Measurements from ENCODE around the gene TREML1. TPM values are rescaled to one million over a fixed set of nuclear protein-coding genes. Genes with fewer than 3 reads are reported as not detected.

The TREML1 gene
- total and polyA plus RNA-seq, 4 donors, result 0.08 to 4.5 (median 0.12) TPM; not detected in 1

DNA sequence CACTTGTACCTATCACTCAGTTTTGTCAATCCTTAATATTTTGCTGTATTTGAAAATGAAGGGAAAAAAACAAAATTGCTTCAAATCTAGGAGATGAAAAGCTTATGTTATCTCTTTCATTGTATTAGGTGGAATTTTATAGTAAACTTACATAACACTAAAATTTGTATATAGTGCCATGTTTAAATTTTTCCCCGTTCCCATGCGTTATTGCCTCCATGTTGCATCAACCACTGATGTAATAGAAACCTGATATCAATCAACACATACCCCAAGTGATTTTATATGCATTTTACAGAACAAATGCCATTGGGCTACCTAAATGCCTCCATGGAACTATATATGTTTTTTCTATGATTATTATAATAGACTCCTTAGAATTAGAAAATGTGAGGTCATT lies 23.5 kb upstream of the TREML1 start (continued):
- TF ChIP-seq, protein P1, sequence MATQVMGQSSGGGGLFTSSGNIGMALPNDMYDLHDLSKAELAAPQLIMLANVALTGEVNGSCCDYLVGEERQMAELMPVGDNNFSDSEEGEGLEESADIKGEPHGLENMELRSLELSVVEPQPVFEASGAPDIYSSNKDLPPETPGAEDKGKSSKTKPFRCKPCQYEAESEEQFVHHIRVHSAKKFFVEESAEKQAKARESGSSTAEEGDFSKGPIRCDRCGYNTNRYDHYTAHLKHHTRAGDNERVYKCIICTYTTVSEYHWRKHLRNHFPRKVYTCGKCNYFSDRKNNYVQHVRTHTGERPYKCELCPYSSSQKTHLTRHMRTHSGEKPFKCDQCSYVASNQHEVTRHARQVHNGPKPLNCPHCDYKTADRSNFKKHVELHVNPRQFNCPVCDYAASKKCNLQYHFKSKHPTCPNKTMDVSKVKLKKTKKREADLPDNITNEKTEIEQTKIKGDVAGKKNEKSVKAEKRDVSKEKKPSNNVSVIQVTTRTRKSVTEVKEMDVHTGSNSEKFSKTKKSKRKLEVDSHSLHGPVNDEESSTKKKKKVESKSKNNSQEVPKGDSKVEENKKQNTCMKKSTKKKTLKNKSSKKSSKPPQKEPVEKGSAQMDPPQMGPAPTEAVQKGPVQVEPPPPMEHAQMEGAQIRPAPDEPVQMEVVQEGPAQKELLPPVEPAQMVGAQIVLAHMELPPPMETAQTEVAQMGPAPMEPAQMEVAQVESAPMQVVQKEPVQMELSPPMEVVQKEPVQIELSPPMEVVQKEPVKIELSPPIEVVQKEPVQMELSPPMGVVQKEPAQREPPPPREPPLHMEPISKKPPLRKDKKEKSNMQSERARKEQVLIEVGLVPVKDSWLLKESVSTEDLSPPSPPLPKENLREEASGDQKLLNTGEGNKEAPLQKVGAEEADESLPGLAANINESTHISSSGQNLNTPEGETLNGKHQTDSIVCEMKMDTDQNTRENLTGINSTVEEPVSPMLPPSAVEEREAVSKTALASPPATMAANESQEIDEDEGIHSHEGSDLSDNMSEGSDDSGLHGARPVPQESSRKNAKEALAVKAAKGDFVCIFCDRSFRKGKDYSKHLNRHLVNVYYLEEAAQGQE (IDR thresholded peaks at IDR 0.05), result no peak

DNA sequence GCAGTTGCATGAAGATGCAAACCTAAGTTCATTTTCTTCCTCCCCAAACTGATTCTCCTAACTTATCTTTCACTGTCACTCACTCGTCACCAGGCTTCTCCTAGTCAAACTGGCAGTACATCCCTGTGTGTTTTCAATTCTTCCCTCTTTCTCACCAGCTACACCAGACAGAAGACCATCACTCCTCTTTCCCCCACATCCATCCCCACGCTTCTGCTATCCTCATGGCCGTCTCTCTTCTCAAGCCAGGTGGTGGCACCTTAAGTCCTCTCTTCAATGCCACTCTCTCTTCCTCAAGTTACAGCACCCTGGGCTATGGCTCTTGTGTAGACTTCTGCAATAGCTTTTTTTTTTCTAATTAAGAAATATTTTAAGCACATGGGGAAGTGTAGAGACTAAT lies 23.1 kb upstream of the TREML1 start:
- H3K9ac ChIP-seq (ENCODE audit: low read depth in 1 of 2, low read length in 2 of 2), result no peak overlapping the region

DNA sequence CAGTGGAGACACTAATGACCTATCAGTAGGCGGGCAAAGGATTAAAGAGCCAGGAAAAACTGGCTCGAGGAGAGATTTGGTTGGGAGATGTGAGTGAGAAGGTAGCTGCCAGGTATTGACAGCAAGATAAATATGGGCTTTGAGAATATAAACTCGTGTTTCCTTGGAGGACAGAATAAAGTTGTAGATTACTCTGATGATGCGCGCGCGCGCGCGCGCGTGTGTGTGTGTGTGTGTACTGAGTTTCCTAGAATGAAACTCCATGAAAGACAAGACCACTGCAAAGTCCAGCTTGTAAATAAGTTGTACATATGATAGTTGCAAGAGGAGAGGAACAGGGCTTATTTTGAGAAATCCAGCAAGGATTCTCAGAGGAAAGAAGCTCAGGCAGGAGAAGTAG lies 22.0 kb upstream of the TREML1 start:
- no peaks in the 10 kb centered on the region for H3K27me3 ChIP-seq (ENCODE audit: control insufficient read depth in 4 of 4, insufficient read depth in 4 of 4, low read length in 3 of 4)
- WGBS, result 88% methylated on average over 12 of the region's 12 CpGs
- H3K4me3 ChIP-seq (ENCODE audit: low read depth in 1 of 3, low read length in 3 of 3), result no peak overlapping the region
- H3K36me3 ChIP-seq (ENCODE audit: control insufficient read depth in 4 of 4, insufficient read depth in 3 of 4, low read depth in 1 of 4, low read length in 3 of 4), result no peaks in the 10 kb centered on the region
- H3K9ac ChIP-seq (ENCODE audit: low read depth in 1 of 2, low read length in 2 of 2), result no peak overlapping the region
- no peaks in the 10 kb centered on the region for H3K9me3 ChIP-seq (ENCODE audit: control insufficient read depth in 4 of 4, low read length in 3 of 4)
- H3K4me1 ChIP-seq (ENCODE audit: control insufficient read depth in 4 of 4, insufficient read depth in 4 of 4, low read length in 3 of 4), result no peaks in the 10 kb centered on the region
- H3K27ac ChIP-seq (ENCODE audit: low read depth in 1 of 2, low read length in 2 of 2), result no peak overlapping the region
- no peak for DNase-seq (ENCODE audit: low spot score)
- TF ChIP-seq SP1 (IDR thresholded peaks at IDR 0.05) (no peak), GABPA (IDR thresholded peaks at IDR 0.05 in 1 of 2, conservative IDR thresholded peaks at IDR 0.05 in 1 of 2) (no peak), RAD21 (IDR thresholded peaks at IDR 0.05) (no peak), TAF1 (conservative IDR thresholded peaks at IDR 0.05) (no peak), YY1 (IDR thresholded peaks at IDR 0.05) (no peak), EGR1 (IDR thresholded peaks at IDR 0.05; ENCODE audit: low read depth in 2 of 2) (no peak), JUND (IDR thresholded peaks at IDR 0.05) (no peak), HNF4G (IDR thresholded peaks at IDR 0.05) (no peak), RXRA (IDR thresholded peaks at IDR 0.05) (no peak)
- TF ChIP-seq, protein P2, sequence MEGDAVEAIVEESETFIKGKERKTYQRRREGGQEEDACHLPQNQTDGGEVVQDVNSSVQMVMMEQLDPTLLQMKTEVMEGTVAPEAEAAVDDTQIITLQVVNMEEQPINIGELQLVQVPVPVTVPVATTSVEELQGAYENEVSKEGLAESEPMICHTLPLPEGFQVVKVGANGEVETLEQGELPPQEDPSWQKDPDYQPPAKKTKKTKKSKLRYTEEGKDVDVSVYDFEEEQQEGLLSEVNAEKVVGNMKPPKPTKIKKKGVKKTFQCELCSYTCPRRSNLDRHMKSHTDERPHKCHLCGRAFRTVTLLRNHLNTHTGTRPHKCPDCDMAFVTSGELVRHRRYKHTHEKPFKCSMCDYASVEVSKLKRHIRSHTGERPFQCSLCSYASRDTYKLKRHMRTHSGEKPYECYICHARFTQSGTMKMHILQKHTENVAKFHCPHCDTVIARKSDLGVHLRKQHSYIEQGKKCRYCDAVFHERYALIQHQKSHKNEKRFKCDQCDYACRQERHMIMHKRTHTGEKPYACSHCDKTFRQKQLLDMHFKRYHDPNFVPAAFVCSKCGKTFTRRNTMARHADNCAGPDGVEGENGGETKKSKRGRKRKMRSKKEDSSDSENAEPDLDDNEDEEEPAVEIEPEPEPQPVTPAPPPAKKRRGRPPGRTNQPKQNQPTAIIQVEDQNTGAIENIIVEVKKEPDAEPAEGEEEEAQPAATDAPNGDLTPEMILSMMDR (IDR thresholded peaks at IDR 0.05; ENCODE audit: low read depth, low read length, missing input control), result no peak
- TF ChIP-seq, protein P3, sequence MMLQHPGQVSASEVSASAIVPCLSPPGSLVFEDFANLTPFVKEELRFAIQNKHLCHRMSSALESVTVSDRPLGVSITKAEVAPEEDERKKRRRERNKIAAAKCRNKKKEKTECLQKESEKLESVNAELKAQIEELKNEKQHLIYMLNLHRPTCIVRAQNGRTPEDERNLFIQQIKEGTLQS (IDR thresholded peaks at IDR 0.05), result no peak
- TF ChIP-seq, protein P4, sequence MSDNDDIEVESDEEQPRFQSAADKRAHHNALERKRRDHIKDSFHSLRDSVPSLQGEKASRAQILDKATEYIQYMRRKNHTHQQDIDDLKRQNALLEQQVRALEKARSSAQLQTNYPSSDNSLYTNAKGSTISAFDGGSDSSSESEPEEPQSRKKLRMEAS (IDR thresholded peaks at IDR 0.05), result no peak
- TF ChIP-seq, protein P5, sequence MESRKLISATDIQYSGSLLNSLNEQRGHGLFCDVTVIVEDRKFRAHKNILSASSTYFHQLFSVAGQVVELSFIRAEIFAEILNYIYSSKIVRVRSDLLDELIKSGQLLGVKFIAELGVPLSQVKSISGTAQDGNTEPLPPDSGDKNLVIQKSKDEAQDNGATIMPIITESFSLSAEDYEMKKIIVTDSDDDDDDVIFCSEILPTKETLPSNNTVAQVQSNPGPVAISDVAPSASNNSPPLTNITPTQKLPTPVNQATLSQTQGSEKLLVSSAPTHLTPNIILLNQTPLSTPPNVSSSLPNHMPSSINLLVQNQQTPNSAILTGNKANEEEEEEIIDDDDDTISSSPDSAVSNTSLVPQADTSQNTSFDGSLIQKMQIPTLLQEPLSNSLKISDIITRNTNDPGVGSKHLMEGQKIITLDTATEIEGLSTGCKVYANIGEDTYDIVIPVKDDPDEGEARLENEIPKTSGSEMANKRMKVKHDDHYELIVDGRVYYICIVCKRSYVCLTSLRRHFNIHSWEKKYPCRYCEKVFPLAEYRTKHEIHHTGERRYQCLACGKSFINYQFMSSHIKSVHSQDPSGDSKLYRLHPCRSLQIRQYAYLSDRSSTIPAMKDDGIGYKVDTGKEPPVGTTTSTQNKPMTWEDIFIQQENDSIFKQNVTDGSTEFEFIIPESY (IDR thresholded peaks at IDR 0.05), result no peak

More for the DNA sequence above, 23.1 kb upstream of the TREML1 start:
- no peak overlapping the region for H3K27ac ChIP-seq (ENCODE audit: low read depth in 1 of 2, low read length in 2 of 2)
- no peaks in the 10 kb centered on the region for H3K9me3 ChIP-seq (ENCODE audit: control insufficient read depth in 4 of 4, low read length in 3 of 4)
- H3K4me1 ChIP-seq (ENCODE audit: control insufficient read depth in 4 of 4, insufficient read depth in 4 of 4, low read length in 3 of 4), result no peaks in the 10 kb centered on the region
- 75% methylated on average over 3 of the region's 3 CpGs for WGBS
- no peaks in the 10 kb centered on the region for H3K27me3 ChIP-seq (ENCODE audit: control insufficient read depth in 4 of 4, insufficient read depth in 4 of 4, low read length in 3 of 4)
- H3K4me3 ChIP-seq (ENCODE audit: low read depth in 1 of 3, low read length in 3 of 3), result no peak overlapping the region
- no peaks in the 10 kb centered on the region for H3K36me3 ChIP-seq (ENCODE audit: control insufficient read depth in 4 of 4, insufficient read depth in 3 of 4, low read depth in 1 of 4, low read length in 3 of 4)
- TF ChIP-seq NR2F2 (IDR thresholded peaks at IDR 0.05) (no peak), HNF4G (IDR thresholded peaks at IDR 0.05) (no peak)
- TF ChIP-seq, protein P1 (IDR thresholded peaks at IDR 0.05), result no peak
- no peak for DNase-seq (ENCODE audit: low spot score)

Data from liver (tissue), 9 donors.